ENCODE data around the gene RB1. TPM values are rescaled to one million over a fixed set of nuclear protein-coding genes. Genes with fewer than 3 reads are reported as not detected.

The RB1 gene
- total and polyA plus RNA-seq, 3 experiments from 2014 or later: 16.8 to 38.9 (median 38.2) TPM

- H3K4me1 Mint-ChIP-seq: peaks cover 0 to 4% (median 2%) of the 10 kb centered on the region in 3 donors
- ChIA-PET POLR2A (no interaction called here), CTCF (no interaction called here)
- no peak for DNase-seq
- no peaks in the 10 kb centered on the region for H3K4me1 ChIP-seq (ENCODE audit: insufficient read depth, low read length)
- H3K9me3 Mint-ChIP-seq: peaks cover 0 to 4% (median 0%) of the 10 kb centered on the region in 5 donors
- no peak overlapping the region for H3K27ac ChIP-seq (ENCODE audit: low read depth, low read length)
- no peak overlapping the region for H3K4me3 ChIP-seq (ENCODE audit: low read length)
- peaks cover 3% of the 10 kb centered on the region for H3K36me3 ChIP-seq (ENCODE audit: insufficient read depth, low read length)
- H3K36me3 Mint-ChIP-seq: peaks cover 20 to 44% (median 20%) of the 10 kb centered on the region in 3 donors
- no peaks in the 10 kb centered on the region for H3K27me3 Mint-ChIP-seq
- no peaks in the 10 kb centered on the region for H3K27me3 ChIP-seq (ENCODE audit: insufficient read depth, low read length, poor library complexity, severe bottlenecking)
- H3K4me3 Mint-ChIP-seq: no peak overlapping the region
- H3K27ac Mint-ChIP-seq: peak overlapping the region in 1 of 8 donors; percentile 75
- no peaks in the 10 kb centered on the region for H3K9me3 ChIP-seq (ENCODE audit: low read length)
Observed at GRCh38 chr13:48369988-48370387, 66.4 kb downstream of the RB1 start.

GRCh38 chr13:48370815-48371214 lies 67.3 kb downstream of the RB1 start:
- peaks cover 4% of the 10 kb centered on the region for H3K36me3 ChIP-seq (ENCODE audit: insufficient read depth, low read length)
- no peaks in the 10 kb centered on the region for H3K27me3 ChIP-seq (ENCODE audit: insufficient read depth, low read length, poor library complexity, severe bottlenecking)
- ChIA-PET CTCF (interaction anchor here (0.6 kb wide), 1 partner anchor 257 kb away, joined by 5 read pairs; no protein-coding TSS in a partner anchor), POLR2A (no interaction called here)
- no peaks in the 10 kb centered on the region for H3K27me3 Mint-ChIP-seq
- no peaks in the 10 kb centered on the region for H3K9me3 ChIP-seq (ENCODE audit: low read length)
- H3K9me3 Mint-ChIP-seq: peaks cover 0 to 5% (median 0%) of the 10 kb centered on the region in 5 donors
- peak overlapping the region in 2 of 8 donors; percentile 43 to 72 for H3K27ac Mint-ChIP-seq
- H3K4me1 Mint-ChIP-seq: peaks cover 0 to 4% (median 2%) of the 10 kb centered on the region in 3 donors
- no peak for DNase-seq
- no peaks in the 10 kb centered on the region for H3K4me1 ChIP-seq (ENCODE audit: insufficient read depth, low read length)
- H3K36me3 Mint-ChIP-seq: peaks cover 16 to 43% (median 24%) of the 10 kb centered on the region in 3 donors
- no peak overlapping the region for H3K4me3 Mint-ChIP-seq
- H3K27ac ChIP-seq (ENCODE audit: low read depth, low read length): no peak overlapping the region
- no peak overlapping the region for H3K4me3 ChIP-seq (ENCODE audit: low read length)

- no peak overlapping the region for H3K4me3 Mint-ChIP-seq
- Histone ChIP-seq H3K27ac (ENCODE audit: low read depth, low read length) (no peak overlapping the region), H3K27me3 (ENCODE audit: insufficient read depth, low read length, poor library complexity, severe bottlenecking) (no peaks in the 10 kb centered on the region), H3K4me1 (ENCODE audit: insufficient read depth, low read length) (no peaks in the 10 kb centered on the region), H3K4me3 (ENCODE audit: low read length) (no peak overlapping the region), H3K36me3 (ENCODE audit: insufficient read depth, low read length) (peaks cover 8% of the 10 kb centered on the region), H3K9me3 (ENCODE audit: low read length) (no peaks in the 10 kb centered on the region)
- H3K27ac Mint-ChIP-seq: no peak overlapping the region
- H3K9me3 Mint-ChIP-seq: peaks cover 0 to 5% (median 0%) of the 10 kb centered on the region in 5 donors
- H3K36me3 Mint-ChIP-seq: peaks cover 21 to 59% (median 27%) of the 10 kb centered on the region in 3 donors
- CTCF ChIA-PET: interaction anchor here (0.9 kb wide), 1 partner anchor 250 kb away, joined by 3 read pairs; no protein-coding TSS in a partner anchor
- DNase-seq: no peak
- no peaks in the 10 kb centered on the region for H3K27me3 Mint-ChIP-seq
- no peaks in the 10 kb centered on the region for H3K4me1 Mint-ChIP-seq
- POLR2A ChIA-PET: no interaction called here
Observed at GRCh38 chr13:48377857-48378256, 74.3 kb downstream of the RB1 start.

- POLR2A ChIA-PET: no interaction called here
- H3K9me3 ChIP-seq (ENCODE audit: low read length): no peaks in the 10 kb centered on the region
- Mint-ChIP-seq H3K27ac (no peak overlapping the region), H3K27me3 (no peaks in the 10 kb centered on the region), H3K4me3 (no peak overlapping the region), H3K9me3 (no peaks in the 10 kb centered on the region), H3K36me3 (peaks cover 14 to 54% (median 25%) of the 10 kb centered on the region in 3 donors), H3K4me1 (peaks cover 0 to 9% (median 0%) of the 10 kb centered on the region in 3 donors)
- no peaks in the 10 kb centered on the region for H3K4me1 ChIP-seq (ENCODE audit: insufficient read depth, low read length)
- H3K27ac ChIP-seq (ENCODE audit: low read depth, low read length): no peak overlapping the region
- CTCF ChIA-PET: interaction anchor here (2.0 kb wide), 1 partner anchor 199 kb away, joined by 4 read pairs; no protein-coding TSS in a partner anchor
- H3K36me3 ChIP-seq (ENCODE audit: insufficient read depth, low read length): peaks cover 4% of the 10 kb centered on the region
- H3K4me3 ChIP-seq (ENCODE audit: low read length): no peak overlapping the region
- DNase-seq: no peak
- H3K27me3 ChIP-seq (ENCODE audit: insufficient read depth, low read length, poor library complexity, severe bottlenecking): no peaks in the 10 kb centered on the region
Observed at GRCh38 chr13:48380581-48380980, 77.0 kb downstream of the RB1 start.

- CTCF ChIA-PET: no interaction called here
- Mint-ChIP-seq H3K4me1 (peaks cover 0 to 27% (median 1%) of the 10 kb centered on the region in 3 donors), H3K36me3 (peaks cover 14 to 45% (median 23%) of the 10 kb centered on the region in 3 donors), H3K27ac (peak overlapping the region in 1 of 8 donors; percentile 14), H3K9me3 (no peaks in the 10 kb centered on the region), H3K4me3 (no peak overlapping the region), H3K27me3 (no peaks in the 10 kb centered on the region)
- POLR2A ChIA-PET: no interaction called here
- H3K27me3 ChIP-seq (ENCODE audit: insufficient read depth, low read length, poor library complexity, severe bottlenecking): no peaks in the 10 kb centered on the region
- no peak overlapping the region for H3K4me3 ChIP-seq (ENCODE audit: low read length)
- no peak overlapping the region for H3K27ac ChIP-seq (ENCODE audit: low read depth, low read length)
- H3K36me3 ChIP-seq (ENCODE audit: insufficient read depth, low read length): peaks cover 4% of the 10 kb centered on the region
- H3K4me1 ChIP-seq (ENCODE audit: insufficient read depth, low read length): no peaks in the 10 kb centered on the region
- DNase-seq: no peak
- no peaks in the 10 kb centered on the region for H3K9me3 ChIP-seq (ENCODE audit: low read length)
Observed at GRCh38 chr13:48383384-48383783, 79.8 kb downstream of the RB1 start.

GRCh38 chr13:48386816-48387215 lies 83.3 kb downstream of the RB1 start:
- Histone ChIP-seq H3K9me3 (ENCODE audit: low read length) (no peaks in the 10 kb centered on the region), H3K27ac (ENCODE audit: low read depth, low read length) (no peak overlapping the region), H3K36me3 (ENCODE audit: insufficient read depth, low read length) (no peaks in the 10 kb centered on the region), H3K27me3 (ENCODE audit: insufficient read depth, low read length, poor library complexity, severe bottlenecking) (no peaks in the 10 kb centered on the region), H3K4me3 (ENCODE audit: low read length) (no peak overlapping the region), H3K4me1 (ENCODE audit: insufficient read depth, low read length) (no peaks in the 10 kb centered on the region)
- Mint-ChIP-seq H3K36me3 (peaks cover 22 to 42% (median 26%) of the 10 kb centered on the region in 3 donors), H3K4me3 (no peak overlapping the region), H3K9me3 (peaks cover 2 to 6% (median 4%) of the 10 kb centered on the region in 5 donors), H3K27ac (peak overlapping the region in 1 of 8 donors; percentile 8), H3K27me3 (no peaks in the 10 kb centered on the region), H3K4me1 (peaks cover 5 to 44% (median 9%) of the 10 kb centered on the region in 3 donors)
- ChIA-PET CTCF (no interaction called here), POLR2A (no interaction called here)
- no peak for DNase-seq

GRCh38 chr13:48391257-48391656 lies 87.7 kb downstream of the RB1 start:
- no peaks in the 10 kb centered on the region for H3K36me3 ChIP-seq (ENCODE audit: insufficient read depth, low read length)
- no peaks in the 10 kb centered on the region for H3K4me1 ChIP-seq (ENCODE audit: insufficient read depth, low read length)
- H3K9me3 ChIP-seq (ENCODE audit: low read length): no peaks in the 10 kb centered on the region
- Mint-ChIP-seq H3K4me3 (no peak overlapping the region), H3K27me3 (no peaks in the 10 kb centered on the region), H3K36me3 (peaks cover 31 to 59% (median 57%) of the 10 kb centered on the region in 3 donors), H3K27ac (peak overlapping the region in 1 of 8 donors; percentile 24), H3K9me3 (peaks cover 12 to 22% (median 13%) of the 10 kb centered on the region in 5 donors), H3K4me1 (peaks cover 7 to 49% (median 9%) of the 10 kb centered on the region in 3 donors)
- no peak overlapping the region for H3K27ac ChIP-seq (ENCODE audit: low read depth, low read length)
- DNase-seq: no peak
- CTCF ChIA-PET: no interaction called here
- H3K27me3 ChIP-seq (ENCODE audit: insufficient read depth, low read length, poor library complexity, severe bottlenecking): no peaks in the 10 kb centered on the region
- POLR2A ChIA-PET: no interaction called here
- H3K4me3 ChIP-seq (ENCODE audit: low read length): no peak overlapping the region

GRCh38 chr13:48393030-48393697 lies 89.6 kb downstream of the RB1 start:
- peaks cover 29 to 61% (median 59%) of the 10 kb centered on the region in 3 donors for H3K36me3 Mint-ChIP-seq
- Histone ChIP-seq H3K9me3 (ENCODE audit: low read length) (no peaks in the 10 kb centered on the region), H3K27ac (ENCODE audit: low read depth, low read length) (no peak overlapping the region), H3K4me1 (ENCODE audit: insufficient read depth, low read length) (no peaks in the 10 kb centered on the region), H3K27me3 (ENCODE audit: insufficient read depth, low read length, poor library complexity, severe bottlenecking) (no peaks in the 10 kb centered on the region), H3K4me3 (ENCODE audit: low read length) (no peak overlapping the region), H3K36me3 (ENCODE audit: insufficient read depth, low read length) (no peaks in the 10 kb centered on the region)
- CTCF ChIA-PET: no interaction called here
- peak overlapping the region in 2 of 8 donors; percentile 0 to 35 for H3K27ac Mint-ChIP-seq
- peaks cover 6 to 46% (median 15%) of the 10 kb centered on the region in 3 donors for H3K4me1 Mint-ChIP-seq
- H3K9me3 Mint-ChIP-seq: peaks cover 12 to 29% (median 15%) of the 10 kb centered on the region in 5 donors
- H3K4me3 Mint-ChIP-seq: no peak overlapping the region
- DNase-seq: no peak
- H3K27me3 Mint-ChIP-seq: no peaks in the 10 kb centered on the region
- POLR2A ChIA-PET: no interaction called here
